HFFc6 (cell line): Measurements from ENCODE around the gene SNX6. TPM values are rescaled to one million over a fixed set of nuclear protein-coding genes. Genes with fewer than 3 reads are reported as not detected.
A peak's percentile ranks its signal among the peaks of the same experiment; 100 is the strongest.
"Not testable (repeated sequence)": the region's sequence is repeated elsewhere in the genome, so short reads cannot be mapped to it uniquely, and the experiment has no call there.

Experiments used
- DNase-seq: peaks from one replicate; pipeline ENCODE4 v3.0.0-alpha.2; 2018
- H3K27ac Mint-ChIP-seq: 2 replicates; pipeline ENCODE4 v1.8.0; 2020; ENCODE audit warnings: mild to moderate bottlenecking, mixed read lengths
- H3K27me3 Mint-ChIP-seq: 2 replicates; pipeline ENCODE4 v1.8.0; 2021; ENCODE audit warnings: mild to moderate bottlenecking, moderate library complexity, mixed read lengths; ENCODE audit not compliant: insufficient read depth
- H3K36me3 Mint-ChIP-seq: 2 replicates; pipeline ENCODE4 v1.8.0; 2021; ENCODE audit warnings: low read depth, mixed read lengths
- H3K4me1 Mint-ChIP-seq: 2 replicates; pipeline ENCODE4 v1.8.0; 2020; ENCODE audit warnings: low read depth, mixed read lengths
- H3K4me3 Mint-ChIP-seq: 2 replicates; pipeline ENCODE4 v1.8.0; 2020; ENCODE audit warnings: mild to moderate bottlenecking, moderate library complexity, mixed read lengths
- H3K9me3 Mint-ChIP-seq: 2 replicates; pipeline ENCODE4 v1.8.0; 2020; ENCODE audit warnings: mild to moderate bottlenecking, mixed read lengths
- CTCF ChIP-seq: fragments of 200-600 bp; sonication (generic); IDR thresholded peaks from 2 replicates; pipeline ENCODE4 v1.5.0; 2021; ENCODE audit warnings: antibody characterized with exemption, mild to moderate bottlenecking
- total RNA-seq, 6 experiments: library from RNA; stranded (reverse); fragmentation: NEBNext Ultra II Directional; extraction: Animal tissue kit (Norgen Biotek cat#: 25700); gene quantifications; 2 replicates in 1 of 6; 3 replicates in 5 of 6; pipeline ENCODE4 v1.2.3, GENCODE V29; 2021

SNX6 gene
- total RNA-seq, 6 experiments from 2014 or later: 117 to 138 (median 130) TPM

GRCh38 chr14:34660796-34661195, 30.8 kb upstream of the SNX6 start:
- no peaks in the 10 kb centered on the region; the same call in 1 of the 2 replicates for H3K36me3 Mint-ChIP-seq
- H3K4me1 Mint-ChIP-seq: peaks cover 24% of the 10 kb centered on the region
- H3K27ac Mint-ChIP-seq: no peak overlapping the region
- DNase-seq: no peak
- peaks cover 5% of the 10 kb centered on the region; the same call in 1 of the 2 replicates for H3K9me3 Mint-ChIP-seq
- TF ChIP-seq CTCF: no peak
- no peaks in the 10 kb centered on the region for H3K27me3 Mint-ChIP-seq
- no peak overlapping the region for H3K4me3 Mint-ChIP-seq

- no peak overlapping the region for H3K27ac Mint-ChIP-seq
- H3K27me3 Mint-ChIP-seq: no peaks in the 10 kb centered on the region
- H3K4me3 Mint-ChIP-seq: no peak overlapping the region
- H3K9me3 Mint-ChIP-seq: peaks cover 8% of the 10 kb centered on the region
- H3K36me3 Mint-ChIP-seq: peaks cover 4% of the 10 kb centered on the region; the same call in 1 of the 2 replicates
- TF ChIP-seq CTCF: no peak
- peaks cover 15% of the 10 kb centered on the region for H3K4me1 Mint-ChIP-seq
- no peak for DNase-seq
These were observed 26.0 kb upstream of the SNX6 start for GRCh38 chr14:34655959-34656358.

- H3K4me3 Mint-ChIP-seq, H3K36me3 Mint-ChIP-seq, DNase-seq, H3K27me3 Mint-ChIP-seq, H3K9me3 Mint-ChIP-seq, H3K27ac Mint-ChIP-seq: not testable (repeated sequence)
- H3K4me1 Mint-ChIP-seq: peaks cover 31% of the 10 kb centered on the region
These were observed 23.1 kb upstream of the SNX6 start for GRCh38 chr14:34653073-34653472.

- H3K4me1 Mint-ChIP-seq: peaks cover 31% of the 10 kb centered on the region
- not testable (repeated sequence) for DNase-seq, H3K27ac Mint-ChIP-seq, H3K9me3 Mint-ChIP-seq, H3K4me3 Mint-ChIP-seq, H3K36me3 Mint-ChIP-seq, H3K27me3 Mint-ChIP-seq
These were observed 22.4 kb upstream of the SNX6 start for GRCh38 chr14:34652348-34652747.

GRCh38 chr14:34650786-34651584, 21.0 kb upstream of the SNX6 start:
- peak overlapping the region; percentile 87 for H3K4me3 Mint-ChIP-seq
- TF ChIP-seq CTCF: no peak
- H3K9me3 Mint-ChIP-seq: peaks cover 5% of the 10 kb centered on the region
- H3K4me1 Mint-ChIP-seq: peaks cover 31% of the 10 kb centered on the region
- peaks cover 5% of the 10 kb centered on the region; the same call in 1 of the 2 replicates for H3K36me3 Mint-ChIP-seq
- H3K27ac Mint-ChIP-seq: peak overlapping the region; percentile 99; the same call in 1 of the 2 replicates
- H3K27me3 Mint-ChIP-seq: no peaks in the 10 kb centered on the region; the same call in none of the 2 replicates
- peak; percentile 99 for DNase-seq

- H3K36me3 Mint-ChIP-seq, H3K9me3 Mint-ChIP-seq, H3K27me3 Mint-ChIP-seq, DNase-seq: not testable (repeated sequence)
- peaks cover 31% of the 10 kb centered on the region for H3K4me1 Mint-ChIP-seq
- H3K4me3 Mint-ChIP-seq: peak overlapping the region; percentile 87
- H3K27ac Mint-ChIP-seq: peak overlapping the region; percentile 99; the same call in 1 of the 2 replicates
These were observed 20.1 kb upstream of the SNX6 start for GRCh38 chr14:34650006-34650405.

GRCh38 chr14:34649344-34649743, 19.4 kb upstream of the SNX6 start:
- Mint-ChIP-seq H3K9me3 (peaks cover 5% of the 10 kb centered on the region), H3K4me3 (peak overlapping the region; percentile 87), H3K27ac (peak overlapping the region; percentile 99; the same call in 1 of the 2 replicates), H3K27me3 (no peaks in the 10 kb centered on the region; the same call in none of the 2 replicates), H3K4me1 (peaks cover 31% of the 10 kb centered on the region), H3K36me3 (peaks cover 8% of the 10 kb centered on the region; the same call in 1 of the 2 replicates)
- TF ChIP-seq CTCF: no peak
- peak; percentile 88 for DNase-seq
